ENCODE measurements around the gene CNIH2. TPM values are rescaled to one million over a fixed set of nuclear protein-coding genes. Genes with fewer than 3 reads are reported as not detected.

CNIH2 gene
- total RNA-seq, 4 donors from 2014 or later: not detected

- H3K4me1 ChIP-seq: peaks cover 7 to 29% of the 10 kb centered on the region in 2 donors
- H3K27me3 ChIP-seq: no peaks in the 10 kb centered on the region
- no peak for DNase-seq
- H3K27ac ChIP-seq: no peak overlapping the region
- TF ChIP-seq POLR2A (IDR thresholded peaks at IDR 0.05) (no peak), CTCF (IDR thresholded peaks at IDR 0.05) (no peak)
- intact Hi-C loops (cut with DNase I): no loop called here
- 90 to 94% methylated on average over 6 to 7 of the region's 19 CpGs for WGBS, 2 donors
- no peak overlapping the region for H3K4me3 ChIP-seq (replicated peaks in 1 of 3)
- H3K9me3 ChIP-seq: no peaks in the 10 kb centered on the region
- peaks cover under 1 to 6% of the 10 kb centered on the region in 2 donors for H3K36me3 ChIP-seq
These were observed 55.4 kb downstream of the CNIH2 start for GRCh38 chr11:66333220-66333877.

Other genes with a start within 250 kb of the CNIH2 start
- gene GAL3ST3, start 229.0 kb upstream of the CNIH2 start, total RNA-seq: 100 to 1,000 TPM in 2 of 4 donors, 10 to 100 TPM in 2; 49.2 to 154 (median 118) TPM
- gene SF3B2, start 225.8 kb upstream of the CNIH2 start, total RNA-seq: 100 to 1,000 TPM; 149 to 231 (median 158) TPM
- 10 to 100 TPM; 39.6 to 67.7 (median 59.7) TPM for gene PACS1, start 207.9 kb upstream of the CNIH2 start, total RNA-seq
- gene KLC2, start 20.5 kb upstream of the CNIH2 start, total RNA-seq: 10 to 100 TPM; 13.0 to 26.0 (median 15.9) TPM
- gene RAB1B, start 9.5 kb upstream of the CNIH2 start, total RNA-seq: 100 to 1,000 TPM; 122 to 166 (median 130) TPM
- 100 to 1,000 TPM in 3 of 4 donors, 10 to 100 TPM in 1; 77.7 to 168 (median 118) TPM for gene YIF1A, start 11.0 kb downstream of the CNIH2 start, total RNA-seq
- 1 to 10 TPM in 1 of 4 donors, under 1 TPM in 2, not detected in 1; 0.20 to 1.1 (median 0.22) TPM for gene TMEM151A, start 13.7 kb downstream of the CNIH2 start, total RNA-seq
- gene CD248, start 38.9 kb downstream of the CNIH2 start, total RNA-seq: 10 to 100 TPM in 1 of 4 donors, 1 to 10 TPM in 3; 4.6 to 24.8 (median 6.6) TPM
- 1 to 10 TPM; 1.3 to 7.9 (median 2.2) TPM for gene RIN1, start 58.3 kb downstream of the CNIH2 start, total RNA-seq
- gene BRMS1, start 66.9 kb downstream of the CNIH2 start, total RNA-seq: 10 to 100 TPM; 41.4 to 64.4 (median 53.8) TPM
- gene B4GAT1, start 69.5 kb downstream of the CNIH2 start, total RNA-seq: 10 to 100 TPM; 41.1 to 67.2 (median 49.5) TPM
- gene SLC29A2, start 93.6 kb downstream of the CNIH2 start, total RNA-seq: 10 to 100 TPM in 2 of 4 donors, 1 to 10 TPM in 2; 5.0 to 11.4 (median 8.3) TPM
- gene NPAS4, start 142.9 kb downstream of the CNIH2 start, total RNA-seq: not detected
- gene MRPL11, start 160.7 kb downstream of the CNIH2 start, total RNA-seq: 10 to 100 TPM; 35.5 to 58.3 (median 39.7) TPM
- 10 to 100 TPM; 11.4 to 21.8 (median 14.7) TPM for gene PELI3, start 188.7 kb downstream of the CNIH2 start, total RNA-seq
- 10 to 100 TPM; 10.9 to 38.7 (median 35.8) TPM for gene DPP3, start 202.3 kb downstream of the CNIH2 start, total RNA-seq
- gene BBS1, start 232.5 kb downstream of the CNIH2 start, total RNA-seq: 100 to 1,000 TPM in 3 of 4 donors, 10 to 100 TPM in 1; 83.2 to 200 (median 165) TPM

Measured in thyroid gland (tissue), 4 donors.